GM12875 (cell line): ENCODE measurements around the gene SYT13.

ENCODE experiments used
- H3K4me3 ChIP-seq: one replicate; pipeline ENCODE4 v1.5.1; 2011; ENCODE audit warnings: low read depth, low read length, control low read depth
- CTCF ChIP-seq: IDR thresholded peaks from 2 replicates; pipeline ENCODE4 v1.5.1; 2011; ENCODE audit warnings: low read depth, mild to moderate bottlenecking, control low read depth, inconsistent platforms, low read length, moderate library complexity, borderline replicate concordance; ENCODE audit not compliant: insufficient read depth

The SYT13 gene

GRCh38 chr11:45237711-45238315, 48.3 kb downstream of the SYT13 start:
- H3K4me3 ChIP-seq, result no peak overlapping the region

GRCh38 chr11:45234306-45235006, 51.7 kb downstream of the SYT13 start:
- TF ChIP-seq CTCF, result no peak
- H3K4me3 ChIP-seq, result no peak overlapping the region

More at GRCh38 chr11:45237711-45238315, 48.3 kb downstream of the SYT13 start:
- no peak for TF ChIP-seq CTCF

- no peak for TF ChIP-seq CTCF
- H3K4me3 ChIP-seq, result no peak overlapping the region
Observed at GRCh38 chr11:45233804-45234170, 52.4 kb downstream of the SYT13 start.

- peak; percentile 98 for TF ChIP-seq CTCF
- H3K4me3 ChIP-seq, result no peak overlapping the region
Observed at GRCh38 chr11:45233121-45233803, 52.9 kb downstream of the SYT13 start.

- no peak for TF ChIP-seq CTCF
- H3K4me3 ChIP-seq, result no peak overlapping the region
Observed at GRCh38 chr11:45232341-45233080, 53.6 kb downstream of the SYT13 start.

GRCh38 chr11:45229401-45230020, 56.6 kb downstream of the SYT13 start:
- H3K4me3 ChIP-seq, result no peak overlapping the region
- no peak for TF ChIP-seq CTCF
